Measurements from ENCODE around the gene DDX42.

DDX42 gene

DNA sequence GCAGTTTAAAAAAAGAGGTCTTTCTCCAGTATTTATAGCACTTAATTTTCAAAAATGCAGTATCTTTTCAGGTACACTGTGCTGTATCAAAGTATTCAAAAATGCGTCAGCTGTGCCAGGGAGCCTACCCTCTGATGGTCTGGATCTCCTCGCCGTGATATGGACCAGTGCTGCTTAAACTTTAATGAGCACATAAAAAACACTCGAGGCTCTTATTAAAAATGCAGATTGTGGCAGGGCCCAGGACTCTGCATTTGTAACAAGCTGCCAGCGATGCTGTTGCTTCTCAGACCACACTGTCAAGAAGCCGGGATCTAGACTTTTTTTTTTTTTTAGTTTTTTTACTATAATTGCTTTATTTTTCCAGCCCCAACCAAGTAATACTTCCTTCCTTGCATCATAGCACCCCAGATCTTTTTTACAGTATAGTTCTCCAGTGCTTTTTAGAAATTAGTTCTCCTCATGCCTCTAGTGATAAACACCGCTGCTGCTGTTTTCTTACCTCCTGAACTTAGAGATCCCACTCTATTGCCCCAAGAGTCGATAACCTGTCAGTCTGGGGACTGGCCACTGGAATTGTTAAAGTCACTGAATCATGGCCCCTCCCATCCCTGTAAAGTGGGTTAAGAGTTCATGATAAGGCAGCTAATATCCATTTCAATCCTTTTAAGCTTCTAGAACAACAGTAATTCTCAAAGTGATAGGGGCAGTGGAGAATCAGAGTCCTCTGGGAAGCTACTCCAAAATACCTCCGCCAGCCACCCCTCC lies 70.1 kb downstream of the DDX42 start:
- H3K36me3 ChIP-seq (ENCODE audit: control insufficient read depth, insufficient read depth, low read length): no peaks in the 10 kb centered on the region
- H3K4me2 ChIP-seq (ENCODE audit: low read length): peak overlapping the region; percentile 66
- no peaks in the 10 kb centered on the region for H3K9me3 ChIP-seq (ENCODE audit: control insufficient read depth, low read length)
- peak overlapping the region; percentile 56 for H3K4me3 ChIP-seq (ENCODE audit: low read depth, low read length)
- peaks cover 24% of the 10 kb centered on the region for H3K4me1 ChIP-seq
- H3K9ac ChIP-seq: no peak overlapping the region
- H3K27me3 ChIP-seq (ENCODE audit: control insufficient read depth, insufficient read depth, low read length): no peaks in the 10 kb centered on the region
- H3K27ac ChIP-seq: peak overlapping the region; percentile 88
- peak overlapping the region; percentile 95 for H2AFZ ChIP-seq
- H3K79me2 ChIP-seq: peaks cover 23% of the 10 kb centered on the region
- TF ChIP-seq, protein P1, sequence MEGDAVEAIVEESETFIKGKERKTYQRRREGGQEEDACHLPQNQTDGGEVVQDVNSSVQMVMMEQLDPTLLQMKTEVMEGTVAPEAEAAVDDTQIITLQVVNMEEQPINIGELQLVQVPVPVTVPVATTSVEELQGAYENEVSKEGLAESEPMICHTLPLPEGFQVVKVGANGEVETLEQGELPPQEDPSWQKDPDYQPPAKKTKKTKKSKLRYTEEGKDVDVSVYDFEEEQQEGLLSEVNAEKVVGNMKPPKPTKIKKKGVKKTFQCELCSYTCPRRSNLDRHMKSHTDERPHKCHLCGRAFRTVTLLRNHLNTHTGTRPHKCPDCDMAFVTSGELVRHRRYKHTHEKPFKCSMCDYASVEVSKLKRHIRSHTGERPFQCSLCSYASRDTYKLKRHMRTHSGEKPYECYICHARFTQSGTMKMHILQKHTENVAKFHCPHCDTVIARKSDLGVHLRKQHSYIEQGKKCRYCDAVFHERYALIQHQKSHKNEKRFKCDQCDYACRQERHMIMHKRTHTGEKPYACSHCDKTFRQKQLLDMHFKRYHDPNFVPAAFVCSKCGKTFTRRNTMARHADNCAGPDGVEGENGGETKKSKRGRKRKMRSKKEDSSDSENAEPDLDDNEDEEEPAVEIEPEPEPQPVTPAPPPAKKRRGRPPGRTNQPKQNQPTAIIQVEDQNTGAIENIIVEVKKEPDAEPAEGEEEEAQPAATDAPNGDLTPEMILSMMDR (IDR thresholded peaks at IDR 0.05): no peak

DNA sequence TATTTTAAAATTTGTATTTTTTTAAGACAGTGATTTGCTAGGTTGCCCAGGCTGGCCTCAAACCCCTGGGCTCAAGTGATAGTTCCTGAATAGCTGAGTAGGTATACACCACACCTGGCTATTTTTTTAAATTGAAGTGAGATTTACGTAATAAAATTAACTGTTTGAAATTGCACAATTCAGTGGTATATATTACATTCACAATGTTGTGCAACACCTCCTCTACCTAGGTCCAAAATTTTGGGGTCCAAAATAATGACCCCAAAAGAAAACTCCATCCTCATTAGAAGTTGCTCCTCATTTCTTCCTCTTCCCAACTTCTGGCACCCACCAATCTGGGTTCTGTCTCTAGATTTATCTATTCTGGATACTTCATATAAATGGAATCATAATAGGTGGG lies 71.5 kb downstream of the DDX42 start:
- Histone ChIP-seq H3K27me3 (ENCODE audit: control insufficient read depth, insufficient read depth, low read length) (no peaks in the 10 kb centered on the region), H3K79me2 (peaks cover 12% of the 10 kb centered on the region), H3K4me1 (peaks cover 13% of the 10 kb centered on the region), H3K4me3 (ENCODE audit: low read depth, low read length) (no peak overlapping the region), H3K9ac (no peak overlapping the region), H2AFZ (no peak overlapping the region), H3K36me3 (ENCODE audit: control insufficient read depth, insufficient read depth, low read length) (no peaks in the 10 kb centered on the region), H3K9me3 (ENCODE audit: control insufficient read depth, low read length) (no peaks in the 10 kb centered on the region), H3K27ac (no peak overlapping the region), H3K4me2 (ENCODE audit: low read length) (no peak overlapping the region)
- TF ChIP-seq, protein P1 (IDR thresholded peaks at IDR 0.05): no peak

DNA sequence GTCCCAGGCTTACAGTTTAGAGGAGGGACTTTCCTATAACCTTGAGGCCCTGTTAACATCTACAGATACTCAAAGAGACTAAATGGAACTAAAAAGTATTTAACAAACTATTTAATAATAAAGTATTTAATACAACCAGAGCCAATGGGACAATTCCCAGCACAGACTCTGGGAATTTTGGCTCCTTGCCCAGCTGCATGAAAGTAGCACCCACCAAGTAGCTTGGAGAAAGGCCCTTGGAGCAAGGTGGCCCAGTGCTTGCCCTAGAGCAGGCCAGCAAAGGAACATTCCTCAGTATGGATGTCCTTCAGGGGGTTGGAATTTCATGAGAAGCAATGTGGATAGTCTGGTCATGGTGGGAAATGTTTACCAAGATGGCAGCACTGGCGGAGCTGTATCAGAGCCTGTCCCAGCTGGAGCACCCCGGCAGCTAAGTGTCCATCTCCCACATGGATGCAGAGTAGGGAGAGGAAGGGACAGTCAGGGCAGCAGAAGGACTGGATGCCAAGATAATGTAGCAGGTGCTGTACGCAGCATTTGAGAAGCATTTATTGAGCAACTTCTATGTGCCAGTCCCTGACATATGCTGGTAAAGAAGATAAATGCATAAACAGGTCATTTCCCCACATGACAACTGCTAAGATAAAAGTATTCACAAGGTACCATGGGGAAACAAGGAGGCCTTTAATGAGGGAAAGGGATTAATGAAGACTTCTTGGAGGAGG lies 73.7 kb downstream of the DDX42 start:
- H2AFZ ChIP-seq: no peak overlapping the region
- no peaks in the 10 kb centered on the region for H3K9me3 ChIP-seq (ENCODE audit: control insufficient read depth, low read length)
- no peaks in the 10 kb centered on the region for H3K79me2 ChIP-seq
- H3K4me2 ChIP-seq (ENCODE audit: low read length): no peak overlapping the region
- H3K36me3 ChIP-seq (ENCODE audit: control insufficient read depth, insufficient read depth, low read length): no peaks in the 10 kb centered on the region
- H3K27ac ChIP-seq: no peak overlapping the region
- TF ChIP-seq, protein P1 (IDR thresholded peaks at IDR 0.05): no peak
- H3K4me1 ChIP-seq: peaks cover 6% of the 10 kb centered on the region
- H3K9ac ChIP-seq: no peak overlapping the region
- H3K4me3 ChIP-seq (ENCODE audit: low read depth, low read length): no peak overlapping the region
- no peaks in the 10 kb centered on the region for H3K27me3 ChIP-seq (ENCODE audit: control insufficient read depth, insufficient read depth, low read length)

DNA sequence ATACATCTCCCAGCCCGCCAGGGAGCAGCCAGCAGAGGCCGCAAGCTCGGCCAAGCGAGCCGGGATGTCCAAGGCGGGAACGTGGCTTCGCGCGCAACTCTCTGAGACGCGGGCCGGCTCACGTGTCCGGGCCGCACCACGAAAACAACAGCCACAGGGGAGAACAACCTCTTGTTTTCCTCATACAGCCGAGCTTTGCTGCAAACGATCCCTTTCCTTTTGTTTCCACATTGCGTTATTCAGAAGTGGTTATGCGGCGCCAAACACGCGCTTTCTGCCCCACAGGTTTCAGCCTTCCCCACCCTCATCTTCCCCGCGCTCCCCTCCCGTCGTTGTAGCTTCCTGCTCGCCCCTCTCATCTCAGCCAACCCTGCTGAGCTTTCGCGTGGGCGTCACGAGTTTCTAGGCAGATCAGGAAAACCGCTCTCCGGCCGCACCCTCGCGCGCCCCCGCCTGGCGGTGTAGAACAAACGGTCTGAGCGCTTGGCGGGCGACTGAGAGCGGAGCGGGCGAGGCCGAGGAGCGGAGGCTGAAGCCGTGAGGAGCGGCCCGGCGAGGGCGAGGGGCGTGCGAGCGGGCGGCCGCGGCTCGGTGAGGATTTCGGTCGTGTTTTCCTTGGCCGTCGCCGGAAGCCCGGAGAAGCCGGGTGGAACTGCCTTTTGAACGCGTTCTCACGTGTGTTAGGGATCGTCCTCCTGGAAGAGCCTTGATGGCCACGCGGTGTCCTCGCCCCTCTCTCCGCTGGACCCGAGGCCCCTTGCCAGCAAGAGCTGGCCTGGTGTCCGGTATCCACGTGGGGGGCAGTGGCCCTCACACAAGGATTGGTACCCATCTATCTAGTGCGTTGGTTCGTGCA lies 75.1 kb downstream of the DDX42 start:
- Histone ChIP-seq H3K27ac (peak overlapping the region; percentile 30), H3K9ac (no peak overlapping the region), H3K36me3 (ENCODE audit: control insufficient read depth, insufficient read depth, low read length) (no peaks in the 10 kb centered on the region), H3K9me3 (ENCODE audit: control insufficient read depth, low read length) (no peaks in the 10 kb centered on the region), H3K79me2 (no peaks in the 10 kb centered on the region), H3K4me2 (ENCODE audit: low read length) (peak overlapping the region; percentile 90), H3K4me3 (ENCODE audit: low read depth, low read length) (peak overlapping the region; percentile 49), H3K4me1 (peaks cover 6% of the 10 kb centered on the region), H3K27me3 (ENCODE audit: control insufficient read depth, insufficient read depth, low read length) (no peaks in the 10 kb centered on the region), H2AFZ (peak overlapping the region; percentile 96)
- TF ChIP-seq, protein P1 (IDR thresholded peaks at IDR 0.05): peak; percentile 80

Data from parathyroid adenoma (tissue), 2 donors.